PC-9 (cell line): ENCODE measurements around the gene SCD5. TPM values are rescaled to one million over a fixed set of nuclear protein-coding genes. Genes with fewer than 3 reads are reported as not detected.

ENCODE experiments used
- BruUV-seq: library from RNA; stranded (reverse); fragments of 400-500 nt; replicated peaks from 2 replicates; lab custom pipeline; 2021; lab: Mats Ljungman, UMichigan
- CTCF ChIA-PET: fragments of 300-600 bp; sonication (Branson Sonifier 250); formaldehyde crosslinking; loops from one replicate; lab custom pipeline; 2022; ENCODE audit warnings: antibody characterized with exemption; lab: Charles Lee
- POLR2A ChIA-PET: fragments of 300-600 bp; sonication (Branson Sonifier 250); formaldehyde crosslinking; loops from one replicate; lab custom pipeline; 2022; ENCODE audit warnings: antibody characterized with exemption; ENCODE audit not compliant: unreplicated experiment; lab: Charles Lee
- DNase-seq, 2 experiments: peaks; one replicate each; pipeline versions ENCODE4 v3.0.0 to v3.0.0-alpha.2; 2015 to 2022; ENCODE audit warnings: mixed read lengths in 1 of 2
- H2AFZ ChIP-seq: fragments of 200-600 bp; sonication (generic); 2 replicates; pipeline ENCODE4 v1.8.1; 2017; ENCODE audit warnings: antibody characterized with exemption
- H3F3A ChIP-seq: fragments of 200-600 bp; sonication (generic); 2 replicates; pipeline ENCODE4 v1.8.1; 2017; ENCODE audit warnings: antibody characterized with exemption, mild to moderate bottlenecking, low read depth; ENCODE audit not compliant: insufficient read depth
- H3K27ac ChIP-seq: fragments of 200-600 bp; sonication (generic); 2 replicates; pipeline ENCODE4 v1.6.1; 2016; ENCODE audit warnings: mixed run types
- H3K27me3 ChIP-seq: fragments of 200-600 bp; sonication (generic); 2 replicates; pipeline ENCODE4 v1.6.1; 2016; ENCODE audit warnings: low read depth, mixed run types; ENCODE audit not compliant: insufficient read depth
- H3K36me3 ChIP-seq: fragments of 200-600 bp; sonication (generic); 2 replicates; pipeline ENCODE4 v1.6.1; 2016; ENCODE audit warnings: low read depth, mixed run types
- H3K4me1 ChIP-seq: fragments of 200-600 bp; sonication (generic); replicated peaks from 2 replicates; pipeline ENCODE4 v1.6.1; 2016; ENCODE audit warnings: mixed run types; ENCODE audit not compliant: insufficient read depth
- H3K4me2 ChIP-seq: fragments of 200-600 bp; sonication (generic); 2 replicates; pipeline ENCODE4 v1.6.1; 2017; ENCODE audit warnings: mixed run types
- H3K4me3 ChIP-seq: fragments of 200-600 bp; sonication (generic); 2 replicates; pipeline ENCODE4 v1.6.1; 2016; ENCODE audit warnings: mixed run types
- H3K79me2 ChIP-seq: fragments of 200-600 bp; sonication (generic); 2 replicates; pipeline ENCODE4 v1.6.1; 2017; ENCODE audit warnings: low read depth, mixed run types
- H3K9me2 ChIP-seq: fragments of 200-600 bp; sonication (generic); 2 replicates; pipeline ENCODE4 v1.8.1; 2017; ENCODE audit warnings: mild to moderate bottlenecking; ENCODE audit not compliant: insufficient read depth
- H3K9me3 ChIP-seq: fragments of 200-600 bp; sonication (generic); 2 replicates; pipeline ENCODE4 v1.8.1; 2016; ENCODE audit warnings: low read depth; ENCODE audit not compliant: insufficient read depth
- H4K20me1 ChIP-seq: fragments of 200-600 bp; sonication (generic); 2 replicates; pipeline ENCODE4 v1.8.1; 2017; ENCODE audit not compliant: insufficient read depth
- EZH2 ChIP-seq: fragments of 200-600 bp; sonication (generic); IDR thresholded peaks from 2 replicates; pipeline ENCODE4 v1.8.0; 2017; ENCODE audit warnings: antibody characterized with exemption, low read depth
- intact Hi-C: fragments of 100-400 bp; cut with micrococcal nuclease; formaldehyde crosslinking; loops from one replicate; pipeline ENCODE4 v1.10.0; 2022; ENCODE audit not compliant: unreplicated experiment
- total RNA-seq: library from RNA; stranded (reverse); gene quantifications from 2 replicates; pipeline ENCODE4 v1.2.3, GENCODE V29; 2021
- TF ChIP-seq, protein P1 (sequence below): fragments of 200-600 bp; sonication (generic); conservative IDR thresholded peaks from 2 replicates; pipeline ENCODE4 v1.6.1; 2017; ENCODE audit warnings: mixed run types, antibody characterized with exemption, mild to moderate bottlenecking, moderate library complexity

SCD5 gene
- total RNA-seq, 1 experiment from 2014 or later, result 34.3 TPM

DNA sequence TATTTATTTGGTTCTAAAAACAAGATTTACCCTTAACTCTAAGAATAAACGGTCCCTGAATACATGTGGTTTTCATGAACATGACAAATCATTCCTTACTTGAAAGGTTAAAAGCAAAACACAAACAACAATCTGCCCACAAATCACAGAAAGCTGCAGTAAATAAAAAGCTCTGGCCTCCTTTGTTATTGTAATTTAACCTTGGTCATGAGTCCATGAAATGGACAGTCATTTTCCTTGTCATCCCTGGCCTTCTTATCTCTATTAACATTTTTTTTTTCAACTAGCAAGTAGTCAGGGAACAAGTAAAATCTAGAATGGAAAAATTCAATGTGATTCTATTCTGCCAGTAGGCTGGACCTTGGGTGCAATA is 92.7 kb downstream of the SCD5 start:
- no peaks in the 10 kb centered on the region for H3K4me1 ChIP-seq
- H3K4me2 ChIP-seq, result no peak overlapping the region
- H3K4me3 ChIP-seq, result no peak overlapping the region
- no peaks in the 10 kb centered on the region for H3K79me2 ChIP-seq
- DNase-seq, result no peak
- ChIA-PET POLR2A (no interaction called here), CTCF (no interaction called here)
- no peaks in the 10 kb centered on the region for H3K36me3 ChIP-seq
- no peaks in the 10 kb centered on the region for H4K20me1 ChIP-seq
- BruUV-seq, result no TSS peak
- no peaks in the 10 kb centered on the region for H3K9me3 ChIP-seq
- TF ChIP-seq EZH2, result no peak
- TF ChIP-seq, protein P1, sequence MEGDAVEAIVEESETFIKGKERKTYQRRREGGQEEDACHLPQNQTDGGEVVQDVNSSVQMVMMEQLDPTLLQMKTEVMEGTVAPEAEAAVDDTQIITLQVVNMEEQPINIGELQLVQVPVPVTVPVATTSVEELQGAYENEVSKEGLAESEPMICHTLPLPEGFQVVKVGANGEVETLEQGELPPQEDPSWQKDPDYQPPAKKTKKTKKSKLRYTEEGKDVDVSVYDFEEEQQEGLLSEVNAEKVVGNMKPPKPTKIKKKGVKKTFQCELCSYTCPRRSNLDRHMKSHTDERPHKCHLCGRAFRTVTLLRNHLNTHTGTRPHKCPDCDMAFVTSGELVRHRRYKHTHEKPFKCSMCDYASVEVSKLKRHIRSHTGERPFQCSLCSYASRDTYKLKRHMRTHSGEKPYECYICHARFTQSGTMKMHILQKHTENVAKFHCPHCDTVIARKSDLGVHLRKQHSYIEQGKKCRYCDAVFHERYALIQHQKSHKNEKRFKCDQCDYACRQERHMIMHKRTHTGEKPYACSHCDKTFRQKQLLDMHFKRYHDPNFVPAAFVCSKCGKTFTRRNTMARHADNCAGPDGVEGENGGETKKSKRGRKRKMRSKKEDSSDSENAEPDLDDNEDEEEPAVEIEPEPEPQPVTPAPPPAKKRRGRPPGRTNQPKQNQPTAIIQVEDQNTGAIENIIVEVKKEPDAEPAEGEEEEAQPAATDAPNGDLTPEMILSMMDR, result no peak
- no peaks in the 10 kb centered on the region for H3K27me3 ChIP-seq
- H3F3A ChIP-seq, result no peaks in the 10 kb centered on the region
- no peak overlapping the region for H3K27ac ChIP-seq
- no peak overlapping the region for H2AFZ ChIP-seq
- intact Hi-C loops, result no loop called here
- H3K9me2 ChIP-seq, result no peaks in the 10 kb centered on the region

DNA sequence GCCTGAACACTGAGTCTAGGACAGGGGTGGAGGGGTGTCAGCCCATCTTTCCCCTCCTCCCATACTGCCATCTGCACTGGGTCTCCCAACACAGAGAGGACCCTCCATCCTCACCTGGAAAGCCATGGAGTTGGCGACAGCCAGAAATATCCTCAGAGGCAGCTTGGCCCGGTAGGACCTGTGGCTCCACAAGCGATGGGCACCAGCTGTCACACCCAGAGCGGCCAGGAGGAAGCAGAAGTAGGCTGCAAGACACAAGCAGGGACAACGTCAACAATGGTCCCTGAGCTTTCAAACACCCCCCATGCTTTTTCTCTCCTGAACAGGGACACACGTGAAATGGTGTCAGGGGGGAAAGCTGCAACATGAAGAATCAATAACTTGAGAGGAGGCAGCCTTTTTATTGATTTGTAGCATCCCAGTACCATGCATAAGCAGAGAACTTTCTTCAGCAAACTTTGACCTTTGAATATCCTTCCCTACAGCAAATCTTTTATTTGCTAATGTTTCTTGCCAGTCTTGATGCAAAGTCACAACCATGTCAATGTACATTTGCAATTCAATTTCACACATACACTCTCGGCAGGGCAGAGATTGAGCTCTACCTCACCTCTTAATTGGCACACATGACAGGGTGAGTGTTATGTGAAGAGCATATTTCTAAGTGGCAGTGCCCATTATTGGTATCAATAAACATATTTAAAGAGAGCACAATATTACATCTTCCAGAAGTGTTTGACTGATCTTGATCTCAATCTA is 93.2 kb downstream of the SCD5 start:
- no peak overlapping the region for H3K4me3 ChIP-seq
- DNase-seq, result no peak
- TF ChIP-seq, protein P1, result no peak
- H3K4me2 ChIP-seq, result no peak overlapping the region
- no peaks in the 10 kb centered on the region for H4K20me1 ChIP-seq
- ChIA-PET CTCF (no interaction called here), POLR2A (no interaction called here)
- BruUV-seq, result no TSS peak
- H3K9me3 ChIP-seq, result no peaks in the 10 kb centered on the region
- no peaks in the 10 kb centered on the region for H3F3A ChIP-seq
- no peaks in the 10 kb centered on the region for H3K9me2 ChIP-seq
- H3K27me3 ChIP-seq, result no peaks in the 10 kb centered on the region
- no peaks in the 10 kb centered on the region for H3K36me3 ChIP-seq
- no peaks in the 10 kb centered on the region for H3K79me2 ChIP-seq
- intact Hi-C loops, result no loop called here
- no peak overlapping the region for H3K27ac ChIP-seq
- H2AFZ ChIP-seq, result no peak overlapping the region
- no peaks in the 10 kb centered on the region for H3K4me1 ChIP-seq

DNA sequence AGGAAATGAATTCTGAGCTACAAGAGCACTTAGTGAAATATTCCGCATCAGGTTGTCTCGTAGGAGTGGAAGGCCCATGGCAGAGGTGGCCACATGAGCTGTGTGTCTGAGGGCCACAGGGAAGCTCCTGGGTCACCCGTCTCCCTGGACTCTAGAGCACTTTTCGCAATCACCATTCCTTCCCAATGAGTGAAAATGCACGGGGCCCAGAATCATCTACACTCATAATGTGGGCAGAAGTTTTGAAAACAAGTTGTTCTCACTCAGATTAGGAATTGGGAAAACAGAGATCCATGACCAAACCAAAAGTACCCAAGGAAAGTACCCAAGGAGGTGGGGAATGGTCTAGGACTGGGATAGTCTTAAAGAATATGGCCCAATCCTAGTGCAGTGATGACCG is 94.4 kb downstream of the SCD5 start:
- DNase-seq, result no peak
- H3K9me2 ChIP-seq, result no peaks in the 10 kb centered on the region
- intact Hi-C loops, result no loop called here
- no peak for TF ChIP-seq EZH2
- TF ChIP-seq, protein P1, result no peak
- H3K4me2 ChIP-seq, result no peak overlapping the region
- no peaks in the 10 kb centered on the region for H3K36me3 ChIP-seq
- no peaks in the 10 kb centered on the region for H3K79me2 ChIP-seq
- H3F3A ChIP-seq, result no peaks in the 10 kb centered on the region
- no TSS peak for BruUV-seq
- H3K4me3 ChIP-seq, result no peak overlapping the region
- H3K27me3 ChIP-seq, result no peaks in the 10 kb centered on the region
- H3K27ac ChIP-seq, result no peak overlapping the region
- H3K9me3 ChIP-seq, result no peaks in the 10 kb centered on the region
- no peaks in the 10 kb centered on the region for H3K4me1 ChIP-seq
- ChIA-PET POLR2A (interaction anchor here (0.7 to 0.9 kb wide), 2 partner anchors 9 to 73 kb away, joined by 4 to 10 read pairs; no protein-coding TSS in a partner anchor), CTCF (no interaction called here)
- no peak overlapping the region for H2AFZ ChIP-seq
- no peaks in the 10 kb centered on the region for H4K20me1 ChIP-seq
